Cortex of kidney (tissue), 1 donor: ENCODE data around the gene RELCH.

ENCODE experiments used
- DNase-seq: peaks from one replicate; lab custom pipeline; 2025; lab: John Stamatoyannopoulos, UW

The RELCH gene

GRCh38 chr18:62341473-62341872 is 154.4 kb downstream of the RELCH start:
- no peak for DNase-seq

DNA sequence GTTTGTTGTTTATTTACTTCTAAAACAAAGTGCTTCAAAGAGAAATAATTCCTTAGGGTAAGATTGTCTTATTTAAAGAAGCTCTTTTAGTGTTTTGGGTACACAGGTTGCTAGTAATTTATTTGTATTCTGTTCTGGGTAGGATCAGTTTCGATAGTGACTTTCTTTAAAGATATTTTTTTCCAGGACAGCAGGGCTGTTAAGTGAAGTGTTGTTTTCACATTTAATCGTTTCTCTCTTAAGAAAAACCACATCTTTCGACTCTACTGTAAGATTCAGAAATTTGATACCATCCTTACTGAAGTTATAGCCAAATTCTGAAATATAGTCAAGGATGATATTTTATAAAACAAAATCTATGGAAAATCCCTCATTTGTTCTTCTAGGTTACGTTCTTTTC is 155.8 kb downstream of the RELCH start:
- no peak for DNase-seq

DNA sequence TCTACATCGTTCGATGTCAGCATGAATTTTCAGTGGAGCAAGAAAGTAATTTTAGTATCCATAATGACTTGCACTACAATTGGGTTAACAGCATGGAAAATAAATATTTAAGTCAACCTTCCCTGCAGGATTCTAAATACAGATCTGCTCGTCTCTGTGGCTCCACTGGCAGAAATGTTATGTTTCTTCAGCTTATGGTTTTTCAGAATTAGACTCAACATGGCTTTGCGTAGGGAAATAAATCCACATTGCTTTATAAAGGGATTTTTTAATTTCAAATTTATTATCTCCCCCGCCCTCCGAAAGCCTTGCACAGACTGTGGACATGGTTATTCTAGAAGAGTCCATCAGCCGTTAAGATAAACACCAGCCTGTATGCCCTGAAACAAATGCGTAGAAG is 156.3 kb downstream of the RELCH start:
- no peak for DNase-seq

GRCh38 chr18:62345909-62346308 is 158.9 kb downstream of the RELCH start:
- DNase-seq, result no peak

DNA sequence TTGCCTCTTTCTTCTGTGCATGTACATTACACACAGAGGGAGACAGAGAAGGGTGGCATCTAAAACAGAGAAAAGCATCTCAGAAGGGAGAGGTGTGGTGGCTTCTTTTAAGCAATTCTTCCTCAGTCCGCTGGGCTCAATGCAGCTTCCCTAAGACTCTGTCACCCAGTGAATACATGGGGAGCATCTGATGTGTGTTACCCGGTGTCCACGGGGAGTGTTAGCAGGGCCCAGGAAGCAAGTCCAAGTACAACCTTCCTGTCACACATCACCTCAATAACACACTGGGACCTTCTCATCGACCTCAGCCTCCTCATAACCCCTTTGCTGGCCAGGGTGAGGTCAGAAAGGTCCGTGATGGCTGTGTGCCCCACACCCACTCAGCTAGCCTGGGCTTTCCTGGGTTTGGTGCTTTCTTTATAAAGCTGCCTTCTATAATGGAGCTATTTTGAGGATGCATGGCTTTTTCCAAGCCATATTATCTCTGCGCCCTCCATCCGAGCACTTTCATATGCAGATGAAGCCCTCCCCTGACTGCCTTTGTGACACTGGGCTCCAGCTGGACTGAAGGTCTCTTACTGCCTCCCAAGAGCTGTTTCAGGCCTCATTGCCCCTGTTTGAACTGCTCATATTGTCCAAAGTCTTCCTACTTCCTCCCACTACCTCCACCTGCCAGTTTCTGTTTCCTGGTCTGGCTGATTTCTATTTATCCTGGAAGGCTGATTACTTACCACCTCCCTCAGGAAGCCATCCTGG is 159.5 kb downstream of the RELCH start:
- DNase-seq, result no peak

DNA sequence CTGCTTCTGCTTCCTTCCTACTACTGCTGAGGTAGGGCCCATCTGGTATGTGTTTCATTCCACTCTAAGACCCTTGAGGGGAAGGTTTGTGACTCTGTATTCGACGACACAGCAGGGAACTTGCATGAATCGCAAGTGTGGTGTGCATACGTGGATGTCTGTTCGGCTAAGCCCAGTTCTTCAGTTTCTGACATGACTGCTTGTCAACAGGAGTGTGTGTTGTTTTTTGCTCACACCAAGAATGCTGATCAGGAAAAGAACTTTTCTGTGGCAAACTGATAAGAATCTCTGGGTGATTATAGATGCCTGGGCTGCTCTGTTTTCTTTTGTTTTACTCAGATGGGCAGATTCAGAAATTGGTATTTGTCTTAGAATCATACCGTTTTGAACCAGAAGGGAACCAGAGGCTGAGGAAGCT is 160.0 kb downstream of the RELCH start:
- DNase-seq, result no peak

DNA sequence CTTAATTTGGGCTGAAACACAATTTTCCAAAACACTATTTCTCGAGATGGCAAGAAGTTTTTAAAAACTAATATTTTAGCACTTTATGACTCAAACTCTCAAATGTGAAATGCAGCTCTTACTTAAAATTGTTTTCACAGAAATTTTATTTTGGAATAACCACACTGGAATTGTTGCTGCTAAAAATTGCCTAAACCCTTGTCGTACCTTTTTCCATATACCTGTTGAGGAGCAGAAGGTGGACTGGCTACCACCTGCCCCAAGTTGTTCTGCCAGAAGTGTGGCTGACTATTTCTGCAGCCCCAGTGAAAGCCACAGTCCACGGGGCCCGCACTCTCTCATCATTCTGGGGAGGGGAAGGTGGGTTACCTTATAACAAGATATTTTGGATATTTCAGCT is 161.4 kb downstream of the RELCH start:
- no peak for DNase-seq

- no peak for DNase-seq
Measured at GRCh38 chr18:62353170-62353569, 166.1 kb downstream of the RELCH start.

- no peak for DNase-seq
Measured at GRCh38 chr18:62354151-62354550, 167.1 kb downstream of the RELCH start.

DNA sequence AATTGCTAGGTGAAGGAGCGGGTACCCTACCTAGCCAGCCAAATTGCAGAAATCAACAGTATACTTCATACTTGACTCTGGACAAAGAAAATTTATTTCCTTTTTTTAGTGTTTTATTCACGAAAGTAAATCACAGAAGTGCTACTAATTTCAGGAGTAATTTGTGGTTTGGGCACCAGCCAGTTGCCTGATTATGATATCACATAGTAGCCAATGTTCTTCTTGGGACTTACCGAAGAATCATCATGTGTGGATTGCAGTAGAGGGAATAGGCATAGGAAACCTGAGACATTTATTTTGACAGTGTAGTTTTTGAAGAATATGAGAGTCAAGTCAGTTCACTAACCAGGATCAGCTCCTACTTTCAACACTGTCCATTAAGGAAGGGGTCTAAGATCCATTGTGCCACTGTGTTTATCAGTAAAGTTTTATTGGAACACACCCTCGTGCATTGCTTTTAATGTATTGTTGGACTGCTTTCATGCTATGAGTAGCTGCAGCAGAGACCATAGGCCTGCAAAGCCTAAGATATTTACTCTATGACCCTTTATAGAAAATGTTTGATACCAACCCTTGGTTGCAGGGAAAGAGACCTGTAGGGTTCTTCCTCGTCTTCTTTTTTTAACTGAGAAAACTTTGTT is 170.1 kb downstream of the RELCH start:
- no peak for DNase-seq
